HEK293 (cell line): Measurements from ENCODE around the gene BTBD9.

ENCODE experiments used
- CTCF ChIP-seq: fragments of 450-650 bp; formaldehyde crosslinking; IDR thresholded peaks from 2 replicates; pipeline ENCODE4 v1.5.1; 2016; ENCODE audit warnings: missing biosample characterization, missing genetic modification characterization
- ZBTB49 ChIP-seq: fragments of 450-650 bp; formaldehyde crosslinking; IDR thresholded peaks from 2 replicates; pipeline ENCODE4 v1.5.1; 2016; ENCODE audit warnings: missing biosample characterization, missing genetic modification characterization, low read depth
- ZFHX2 ChIP-seq: fragments of 450-650 bp; formaldehyde crosslinking; conservative IDR thresholded peaks from 2 replicates; pipeline ENCODE4 v1.5.1; 2016; ENCODE audit warnings: missing biosample characterization, missing genetic modification characterization
- ZNF561 ChIP-seq: fragments of 450-650 bp; IDR thresholded peaks from 2 replicates; pipeline ENCODE4 v1.5.1; 2018; ENCODE audit warnings: missing biosample characterization, missing genetic modification characterization, borderline replicate concordance

- TF ChIP-seq ZBTB49 (tag by site-specific recombination): no peak
- no peak for TF ChIP-seq ZNF561 (tag by site-specific recombination)
- no peak for TF ChIP-seq CTCF (tag by site-specific recombination)
- TF ChIP-seq ZFHX2: no peak
These were observed 157.3 kb downstream of the BTBD9 start for GRCh38 chr6:38482466-38482865.
